Stomach smooth muscle (tissue), 2 donors: ENCODE measurements around the gene HRH2.

Source experiments
- H3K27ac ChIP-seq: one replicate; pipeline ENCODE4 v1.7.0; 2013; ENCODE audit warnings: mild to moderate bottlenecking, low read length, inconsistent platforms
- H3K27me3 ChIP-seq, 2 donors: one replicate each; pipeline ENCODE4 v1.7.0; 2013; ENCODE audit warnings: low read length in 2 of 2; ENCODE audit not compliant: insufficient read depth in 2 of 2, control insufficient read depth in 1 of 2
- H3K36me3 ChIP-seq, 2 donors: one replicate each; pipeline ENCODE4 v1.7.0; 2013; ENCODE audit warnings: low read length in 2 of 2; ENCODE audit not compliant: control insufficient read depth in 2 of 2, insufficient read depth in 2 of 2
- H3K4me1 ChIP-seq: one replicate; pipeline ENCODE4 v1.7.0; 2013; ENCODE audit warnings: low read length; ENCODE audit not compliant: control insufficient read depth, insufficient read depth
- H3K4me3 ChIP-seq, 2 donors: one replicate each; pipeline ENCODE4 v1.7.0; 2013; ENCODE audit warnings: low read length in 2 of 2
- H3K9ac ChIP-seq, 2 donors: one replicate each; pipeline ENCODE4 v1.7.0; 2013; ENCODE audit warnings: low read length in 2 of 2, mild to moderate bottlenecking in 1 of 2
- H3K9me3 ChIP-seq, 2 donors: one replicate each; pipeline ENCODE4 v1.7.0; 2013; ENCODE audit warnings: low read length in 2 of 2; ENCODE audit not compliant: control insufficient read depth in 2 of 2
- donor health status: healthy.
- donor health status: Pancreatic carcinoma.

HRH2 gene

DNA sequence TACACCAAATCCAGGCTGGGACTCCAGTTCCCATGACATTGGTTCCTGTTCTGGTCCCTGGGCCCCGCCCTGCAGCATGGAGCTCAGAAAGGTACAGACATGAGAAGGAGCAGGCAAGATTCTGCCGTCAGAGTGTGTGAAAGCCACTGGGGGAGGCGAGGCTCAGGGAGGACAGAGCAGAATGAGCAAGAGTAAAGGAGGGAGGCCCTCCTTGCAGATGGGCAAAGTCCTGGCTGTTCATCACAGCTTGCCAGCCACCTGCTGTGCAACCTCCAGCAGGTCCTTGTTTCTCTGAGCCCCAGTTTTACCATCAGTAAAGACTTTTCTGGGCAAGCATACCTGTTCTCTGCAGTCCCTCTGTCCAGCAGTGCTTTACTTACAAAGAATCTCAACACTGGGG lies 73.3 kb downstream of the HRH2 start:
- Histone ChIP-seq H3K4me1 (peaks cover 7% of the 10 kb centered on the region), H3K36me3 (no peaks in the 10 kb centered on the region), H3K27ac (no peak overlapping the region), H3K9me3 (peaks cover 0 to 5% of the 10 kb centered on the region in 2 donors), H3K27me3 (peaks cover 33 to 38% of the 10 kb centered on the region in 2 donors), H3K4me3 (no peak overlapping the region), H3K9ac (no peak overlapping the region)

DNA sequence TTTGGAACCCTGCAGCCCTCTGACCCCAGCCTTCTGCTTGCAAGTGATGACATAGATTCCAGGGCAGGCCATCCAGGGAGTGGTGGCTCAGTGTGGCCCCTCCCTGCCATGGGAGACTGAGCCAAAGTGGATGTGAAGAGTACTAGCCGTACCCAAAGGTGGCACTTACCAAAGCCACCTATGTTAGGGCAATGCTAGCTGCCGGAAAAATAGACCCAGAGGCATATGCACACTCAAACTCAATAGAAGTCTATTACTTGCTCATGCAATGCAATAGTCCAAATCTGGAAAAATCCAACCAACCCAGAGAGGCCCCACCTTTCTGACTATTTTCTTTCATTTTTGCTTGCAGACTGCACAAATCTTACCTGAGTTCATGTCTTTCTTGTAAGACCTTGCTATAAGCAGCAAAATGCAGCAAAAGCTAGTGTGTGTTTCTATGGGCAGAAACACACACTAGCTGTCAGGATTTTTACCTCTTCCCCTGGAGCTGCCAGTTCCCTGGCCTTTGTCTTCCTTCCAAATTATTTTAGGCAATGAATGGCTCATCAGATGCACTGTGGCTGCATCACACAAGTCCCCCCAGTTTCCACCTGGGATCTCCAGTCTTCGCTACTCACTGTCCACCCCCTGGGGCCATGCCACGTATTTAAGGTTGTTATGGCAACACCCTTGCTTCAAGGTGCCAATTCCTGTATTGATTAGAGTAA lies 74.0 kb downstream of the HRH2 start:
- Histone ChIP-seq H3K27me3 (peaks cover 33 to 35% of the 10 kb centered on the region in 2 donors), H3K4me3 (no peak overlapping the region), H3K9ac (no peak overlapping the region), H3K36me3 (no peaks in the 10 kb centered on the region), H3K27ac (no peak overlapping the region), H3K9me3 (peaks cover 0 to 5% of the 10 kb centered on the region in 2 donors), H3K4me1 (peaks cover 7% of the 10 kb centered on the region)

DNA sequence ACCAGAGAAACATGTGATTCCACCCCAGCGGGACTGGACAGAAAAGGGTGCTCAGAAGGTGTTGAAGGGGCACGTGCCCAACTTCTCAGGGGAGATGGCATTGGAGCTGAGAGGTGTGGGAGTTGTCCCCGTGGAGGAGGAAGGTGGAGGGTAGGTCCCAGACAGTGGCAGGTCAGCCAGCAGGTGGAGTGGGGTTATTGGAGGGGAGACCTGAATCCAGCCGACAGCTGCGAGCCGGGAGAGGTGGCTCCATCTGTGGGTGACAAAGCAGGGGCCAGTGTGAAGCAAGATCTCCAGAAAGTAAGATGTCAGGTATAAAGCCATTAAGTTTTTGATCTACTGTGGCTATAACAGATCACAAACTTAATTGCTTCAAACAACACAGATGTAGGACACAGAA lies 75.1 kb downstream of the HRH2 start:
- Histone ChIP-seq H3K27me3 (peaks cover 30 to 31% of the 10 kb centered on the region in 2 donors), H3K9ac (no peak overlapping the region)

DNA sequence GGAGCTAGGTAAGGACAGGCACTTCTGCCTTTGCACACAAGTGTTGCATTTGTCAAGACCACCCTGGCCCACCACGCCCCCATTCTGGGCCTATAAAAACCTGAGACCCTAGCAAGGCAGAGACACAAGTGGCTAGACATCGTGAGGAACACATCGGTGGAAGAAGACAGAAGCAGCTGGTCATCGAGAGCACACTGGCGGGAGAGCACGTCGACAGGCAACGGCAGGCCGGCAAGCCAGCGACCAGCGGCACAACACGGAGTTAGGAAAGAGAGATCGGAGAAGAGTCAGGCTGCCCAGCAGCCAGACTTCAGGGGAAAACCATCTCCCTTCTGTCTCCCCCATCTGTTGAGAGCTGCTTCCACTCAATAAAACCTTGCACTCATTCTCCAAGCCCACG lies 76.1 kb downstream of the HRH2 start:
- Histone ChIP-seq H3K9ac (no peak overlapping the region), H3K4me3 (no peak overlapping the region), H3K27me3 (peaks cover 21 to 29% of the 10 kb centered on the region in 2 donors), H3K27ac (no peak overlapping the region), H3K4me1 (peaks cover 7% of the 10 kb centered on the region), H3K9me3 (peaks cover 0 to 5% of the 10 kb centered on the region in 2 donors), H3K36me3 (no peaks in the 10 kb centered on the region)

More for the DNA sequence above, 75.1 kb downstream of the HRH2 start:
- no peak overlapping the region for H3K27ac ChIP-seq
- H3K36me3 ChIP-seq = no peaks in the 10 kb centered on the region
- H3K4me1 ChIP-seq = peaks cover 7% of the 10 kb centered on the region
- H3K9me3 ChIP-seq = peaks cover 0 to 5% of the 10 kb centered on the region in 2 donors
- H3K4me3 ChIP-seq = no peak overlapping the region

DNA sequence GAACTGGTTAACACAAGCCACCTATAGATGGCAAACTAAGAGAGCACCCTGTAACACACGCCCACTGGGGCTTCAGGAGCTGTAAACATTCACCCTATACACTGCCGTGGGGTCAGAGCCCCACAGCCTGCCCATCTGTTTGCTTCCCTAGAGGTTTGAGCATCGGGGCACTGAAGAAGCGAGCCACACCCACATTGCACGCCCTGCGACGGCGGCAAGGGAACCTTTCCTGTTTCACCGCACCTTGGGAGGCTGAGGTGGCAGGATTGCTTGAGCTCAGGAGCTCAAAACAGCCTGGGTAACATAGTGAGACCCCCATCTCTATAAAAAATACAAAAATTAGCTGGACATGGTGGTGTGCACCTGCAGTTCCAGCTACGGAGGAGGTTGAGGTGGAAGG lies 76.6 kb downstream of the HRH2 start:
- peaks cover 0 to 5% of the 10 kb centered on the region in 2 donors for H3K9me3 ChIP-seq
- H3K4me1 ChIP-seq = peaks cover 5% of the 10 kb centered on the region
- no peak overlapping the region for H3K4me3 ChIP-seq
- H3K27ac ChIP-seq = no peak overlapping the region
- H3K36me3 ChIP-seq = no peaks in the 10 kb centered on the region
- H3K27me3 ChIP-seq = peaks cover 16 to 24% of the 10 kb centered on the region in 2 donors
- H3K9ac ChIP-seq = no peak overlapping the region

DNA sequence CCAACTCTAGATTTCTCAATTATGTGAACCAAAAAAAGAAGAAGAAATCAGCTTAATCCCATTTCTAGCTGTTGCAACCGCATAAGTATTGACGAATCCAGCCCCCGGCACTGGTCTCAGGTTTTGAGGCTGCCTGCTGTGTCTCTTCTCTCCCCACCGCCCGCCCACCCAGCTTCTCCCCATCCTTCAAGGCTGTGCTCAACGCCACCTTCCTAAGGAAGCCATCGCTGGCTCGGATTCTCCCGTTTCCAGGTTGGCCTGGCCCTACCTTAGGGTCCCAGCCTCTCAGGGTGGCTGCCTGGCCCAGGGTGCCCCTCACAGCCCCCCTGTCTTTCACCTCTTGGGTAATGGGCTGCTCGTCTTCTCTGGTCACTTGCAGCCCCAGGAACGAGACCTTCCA lies 77.8 kb downstream of the HRH2 start:
- no peak overlapping the region for H3K4me3 ChIP-seq
- no peaks in the 10 kb centered on the region for H3K4me1 ChIP-seq
- peaks cover 0 to 5% of the 10 kb centered on the region in 2 donors for H3K9me3 ChIP-seq
- H3K27me3 ChIP-seq = peaks cover 9 to 23% of the 10 kb centered on the region in 2 donors
- H3K27ac ChIP-seq = no peak overlapping the region
- no peaks in the 10 kb centered on the region for H3K36me3 ChIP-seq
- no peak overlapping the region for H3K9ac ChIP-seq

DNA sequence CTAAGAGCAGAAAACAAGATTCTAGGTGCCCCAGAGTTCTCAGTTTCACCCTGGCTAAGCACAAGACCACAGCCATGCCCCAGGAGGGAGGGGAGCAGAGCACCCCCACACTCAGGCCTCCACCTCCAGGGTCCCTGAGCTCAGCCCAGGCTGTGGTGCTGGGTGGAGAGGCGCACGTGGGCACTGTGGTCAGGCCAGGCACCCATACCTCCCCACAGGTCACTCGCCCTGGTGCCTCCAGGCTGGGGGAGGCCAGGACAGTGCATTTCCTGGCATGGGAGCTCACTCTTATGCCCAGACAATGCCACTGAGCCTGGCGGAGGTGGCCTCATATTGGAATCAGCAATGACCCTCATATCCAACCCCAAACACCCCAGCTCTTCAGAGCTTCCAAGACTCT lies 78.8 kb downstream of the HRH2 start:
- no peaks in the 10 kb centered on the region for H3K4me1 ChIP-seq
- H3K9me3 ChIP-seq = peaks cover 0 to 5% of the 10 kb centered on the region in 2 donors
- no peak overlapping the region for H3K9ac ChIP-seq
- no peak overlapping the region for H3K4me3 ChIP-seq
- peaks cover 9 to 24% of the 10 kb centered on the region in 2 donors for H3K27me3 ChIP-seq
- H3K27ac ChIP-seq = no peak overlapping the region
- H3K36me3 ChIP-seq = no peaks in the 10 kb centered on the region

DNA sequence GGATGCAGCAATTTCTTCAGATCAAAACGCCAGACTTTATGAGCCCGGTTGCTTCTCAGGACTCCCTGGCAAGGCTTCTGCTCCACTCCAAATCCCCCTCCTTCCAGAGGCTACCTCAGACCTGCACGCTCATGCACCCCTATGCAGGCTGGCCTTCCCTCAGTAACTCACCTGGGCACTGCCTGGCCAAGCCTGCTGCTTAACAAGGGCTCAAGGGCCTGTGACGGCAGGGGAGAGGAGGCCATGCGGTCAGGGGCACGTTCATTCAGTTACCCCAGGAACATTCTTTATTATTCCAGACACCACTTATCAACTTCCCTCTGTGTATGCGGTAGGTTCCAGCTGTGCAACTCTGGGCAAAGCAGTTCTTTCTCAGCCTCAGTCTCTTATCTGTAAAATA lies 79.6 kb downstream of the HRH2 start:
- peaks cover 6 to 25% of the 10 kb centered on the region in 2 donors for H3K27me3 ChIP-seq

DNA sequence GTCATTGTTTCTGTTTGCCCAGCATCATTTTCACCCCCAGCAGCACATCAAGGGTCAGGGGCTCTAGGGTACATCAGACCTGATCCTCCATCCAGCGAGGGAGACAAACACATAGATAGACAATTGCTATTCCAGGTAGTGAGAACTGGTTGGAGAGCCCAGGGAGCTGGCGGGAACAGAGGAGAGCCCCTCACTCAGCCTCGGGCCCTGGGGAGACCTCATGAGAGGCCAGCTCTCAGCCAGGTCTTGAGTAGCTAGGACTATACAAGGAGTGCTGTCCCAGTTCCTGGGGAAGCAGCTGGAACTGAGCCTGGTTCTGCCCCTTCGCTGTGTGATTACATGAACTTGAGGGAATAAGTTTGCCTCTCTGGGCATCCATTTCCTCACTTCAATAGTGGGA lies 80.3 kb downstream of the HRH2 start:
- H3K36me3 ChIP-seq = no peaks in the 10 kb centered on the region
- no peaks in the 10 kb centered on the region for H3K4me1 ChIP-seq
- no peak overlapping the region for H3K4me3 ChIP-seq
- H3K9ac ChIP-seq = no peak overlapping the region
- H3K9me3 ChIP-seq = peaks cover 0 to 5% of the 10 kb centered on the region in 2 donors
- no peak overlapping the region for H3K27ac ChIP-seq
- peaks cover 6 to 26% of the 10 kb centered on the region in 2 donors for H3K27me3 ChIP-seq

More for the DNA sequence above, 79.6 kb downstream of the HRH2 start:
- Histone ChIP-seq H3K4me1 (no peaks in the 10 kb centered on the region), H3K9me3 (peaks cover 0 to 5% of the 10 kb centered on the region in 2 donors), H3K36me3 (no peaks in the 10 kb centered on the region), H3K9ac (no peak overlapping the region), H3K27ac (no peak overlapping the region), H3K4me3 (no peak overlapping the region)

DNA sequence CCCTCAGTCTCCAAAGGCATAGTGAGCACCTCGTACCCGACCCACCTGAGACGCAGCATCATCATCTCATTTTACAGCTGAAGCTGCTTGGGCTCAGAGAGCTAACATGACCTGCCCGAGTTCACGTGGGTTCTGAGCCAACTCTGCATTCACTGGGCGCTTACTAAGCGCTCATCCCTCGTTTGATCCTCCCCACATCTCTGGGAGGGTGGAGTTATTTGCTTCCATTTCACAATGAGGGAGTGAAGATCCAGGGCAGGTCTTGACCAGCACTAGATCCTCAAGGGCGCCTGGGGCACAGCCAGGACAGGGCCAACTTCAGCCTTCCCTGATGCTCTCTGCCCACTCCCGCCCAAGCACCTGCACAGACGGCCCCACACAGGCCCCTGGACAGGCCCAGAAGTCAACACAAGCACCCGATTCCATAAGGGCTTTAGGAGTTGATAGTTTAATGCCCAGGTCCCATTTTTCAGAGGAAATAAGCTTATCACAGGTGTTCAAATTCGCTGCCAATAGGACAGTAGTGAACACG lies 80.8 kb downstream of the HRH2 start:
- Histone ChIP-seq H3K27me3 (peaks cover 6 to 22% of the 10 kb centered on the region in 2 donors), H3K36me3 (no peaks in the 10 kb centered on the region), H3K9me3 (no peaks in the 10 kb centered on the region), H3K4me3 (no peak overlapping the region), H3K9ac (no peak overlapping the region), H3K4me1 (no peaks in the 10 kb centered on the region), H3K27ac (no peak overlapping the region)

DNA sequence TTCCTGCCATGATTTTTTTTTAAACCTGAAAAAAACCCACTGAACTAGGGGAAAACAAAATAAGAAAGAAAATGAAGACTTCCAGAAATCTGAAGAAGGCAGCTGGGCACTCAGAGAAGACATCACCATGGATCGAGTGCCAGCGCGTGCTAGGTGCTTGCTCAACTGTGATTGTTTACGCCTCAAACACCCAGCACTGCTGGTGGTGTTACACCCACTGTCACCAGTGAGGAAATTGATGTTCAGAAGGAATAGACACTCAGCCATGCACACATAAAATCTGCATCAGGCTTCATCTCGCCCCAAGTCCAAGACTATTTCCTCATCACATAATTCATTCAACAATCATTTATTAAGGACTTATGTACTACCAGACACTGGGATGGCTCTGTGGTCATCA lies 82.1 kb downstream of the HRH2 start:
- Histone ChIP-seq H3K9me3 (no peaks in the 10 kb centered on the region), H3K9ac (no peak overlapping the region), H3K27ac (no peak overlapping the region), H3K4me1 (no peaks in the 10 kb centered on the region), H3K27me3 (peaks cover 6 to 19% of the 10 kb centered on the region in 2 donors), H3K4me3 (no peak overlapping the region), H3K36me3 (no peaks in the 10 kb centered on the region)
